WERI-Rb-1 (cell line): ENCODE results near the gene DIAPH3.

ENCODE experiments used
- DNase-seq: peaks from one replicate; pipeline ENCODE4 v3.0.0-alpha.2; 2020
- H3K27ac ChIP-seq: fragments of 250-450 bp; sonication (Bioruptor Pico); 2 replicates; pipeline ENCODE4 v1.5.1; 2020; ENCODE audit warnings: mild to moderate bottlenecking, moderate library complexity
- H3K27me3 ChIP-seq: fragments of 250-450 bp; sonication (Bioruptor Pico); 2 replicates; pipeline ENCODE4 v1.5.1; 2021; ENCODE audit warnings: mild to moderate bottlenecking, low read depth, moderate library complexity; ENCODE audit not compliant: insufficient read depth, severe bottlenecking
- H3K36me3 ChIP-seq: fragments of 250-450 bp; sonication (Bioruptor Pico); 2 replicates; pipeline ENCODE4 v1.5.1; 2020; ENCODE audit warnings: mild to moderate bottlenecking, moderate library complexity
- H3K4me3 ChIP-seq: 2 replicates; pipeline ENCODE4 v1.5.1; 2011; ENCODE audit warnings: low read depth, mild to moderate bottlenecking, control low read depth, low read length
- H3K9me3 ChIP-seq: fragments of 250-450 bp; sonication (Bioruptor Pico); 2 replicates; pipeline ENCODE4 v1.5.1; 2021; ENCODE audit warnings: mild to moderate bottlenecking, moderate library complexity; ENCODE audit not compliant: severe bottlenecking
- TF ChIP-seq, protein P1 (sequence below): IDR thresholded peaks from 2 replicates; pipeline ENCODE4 v1.5.1; 2011; ENCODE audit warnings: low read depth, mild to moderate bottlenecking, control low read depth, inconsistent platforms, low read length

DIAPH3 gene

DNA sequence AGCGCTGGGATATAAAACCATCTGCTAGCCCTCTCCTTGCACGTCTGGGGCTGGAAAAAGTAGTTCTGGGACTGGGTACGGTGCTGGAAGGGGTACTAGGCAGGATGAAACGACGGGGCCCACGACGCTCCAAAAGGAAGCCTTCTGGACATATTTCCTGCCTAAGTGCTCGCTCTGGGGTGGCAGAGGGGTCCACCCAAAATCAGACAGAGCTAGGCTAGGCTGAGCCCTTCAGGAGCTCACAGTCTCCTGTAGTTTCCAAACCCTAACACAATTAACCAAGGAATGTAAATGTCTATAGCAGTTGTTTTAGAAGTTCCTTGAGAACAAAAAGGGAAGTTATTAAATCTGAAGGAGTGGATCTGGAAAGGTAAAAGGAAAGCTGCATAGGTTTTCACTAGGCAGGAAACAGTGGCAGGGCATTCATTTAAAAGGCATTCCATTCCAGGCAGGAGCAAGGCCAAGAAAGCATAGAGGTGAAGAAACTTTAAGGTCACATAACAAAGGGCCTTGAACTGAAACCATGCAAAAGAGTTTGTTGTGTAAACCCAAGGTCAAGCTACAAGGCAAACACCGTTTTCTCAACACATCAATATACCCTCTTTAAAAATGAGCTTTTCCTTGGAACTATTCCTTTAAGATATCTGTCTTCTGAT is 634 bp upstream of the DIAPH3 start:
- H3K27me3 ChIP-seq, result no peaks in the 10 kb centered on the region
- no peaks in the 10 kb centered on the region for H3K36me3 ChIP-seq
- H3K9me3 ChIP-seq, result no peaks in the 10 kb centered on the region
- no peak for DNase-seq
- H3K4me3 ChIP-seq, result peak overlapping the region; percentile 61
- TF ChIP-seq, protein P1, sequence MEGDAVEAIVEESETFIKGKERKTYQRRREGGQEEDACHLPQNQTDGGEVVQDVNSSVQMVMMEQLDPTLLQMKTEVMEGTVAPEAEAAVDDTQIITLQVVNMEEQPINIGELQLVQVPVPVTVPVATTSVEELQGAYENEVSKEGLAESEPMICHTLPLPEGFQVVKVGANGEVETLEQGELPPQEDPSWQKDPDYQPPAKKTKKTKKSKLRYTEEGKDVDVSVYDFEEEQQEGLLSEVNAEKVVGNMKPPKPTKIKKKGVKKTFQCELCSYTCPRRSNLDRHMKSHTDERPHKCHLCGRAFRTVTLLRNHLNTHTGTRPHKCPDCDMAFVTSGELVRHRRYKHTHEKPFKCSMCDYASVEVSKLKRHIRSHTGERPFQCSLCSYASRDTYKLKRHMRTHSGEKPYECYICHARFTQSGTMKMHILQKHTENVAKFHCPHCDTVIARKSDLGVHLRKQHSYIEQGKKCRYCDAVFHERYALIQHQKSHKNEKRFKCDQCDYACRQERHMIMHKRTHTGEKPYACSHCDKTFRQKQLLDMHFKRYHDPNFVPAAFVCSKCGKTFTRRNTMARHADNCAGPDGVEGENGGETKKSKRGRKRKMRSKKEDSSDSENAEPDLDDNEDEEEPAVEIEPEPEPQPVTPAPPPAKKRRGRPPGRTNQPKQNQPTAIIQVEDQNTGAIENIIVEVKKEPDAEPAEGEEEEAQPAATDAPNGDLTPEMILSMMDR, result no peak
- peak overlapping the region; percentile 78 for H3K27ac ChIP-seq

DNA sequence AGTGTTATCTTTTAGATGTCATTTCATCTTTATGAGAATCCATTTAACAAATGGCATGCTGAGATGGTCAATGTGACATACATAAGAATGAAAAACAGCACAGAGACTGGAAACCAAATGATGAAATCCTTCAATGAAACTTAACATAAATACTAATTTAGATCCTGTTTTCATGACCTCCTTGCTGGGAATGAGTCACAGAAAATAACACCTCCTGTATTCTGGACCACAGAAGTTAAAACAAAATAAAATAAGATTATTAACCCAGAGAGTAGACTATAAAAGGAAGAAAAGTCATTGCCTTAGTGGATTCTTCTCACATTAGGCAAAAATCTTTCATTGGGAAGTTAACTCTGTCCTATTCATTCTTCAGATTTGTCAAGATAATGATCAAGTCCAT is 1.6 kb downstream of the DIAPH3 start:
- no peak for DNase-seq
- TF ChIP-seq, protein P1, result no peak
- Histone ChIP-seq H3K27ac (no peak overlapping the region), H3K27me3 (no peaks in the 10 kb centered on the region), H3K36me3 (no peaks in the 10 kb centered on the region), H3K4me3 (no peak overlapping the region), H3K9me3 (no peaks in the 10 kb centered on the region)

GRCh38 chr13:60158321-60158801 is 5.4 kb downstream of the DIAPH3 start:
- TF ChIP-seq, protein P1, result no peak
- Histone ChIP-seq H3K27me3 (no peaks in the 10 kb centered on the region), H3K27ac (no peak overlapping the region), H3K36me3 (no peaks in the 10 kb centered on the region), H3K9me3 (no peaks in the 10 kb centered on the region), H3K4me3 (no peak overlapping the region)
- DNase-seq, result peak; percentile 41

- Histone ChIP-seq H3K4me3 (no peak overlapping the region), H3K9me3 (no peaks in the 10 kb centered on the region), H3K27me3 (no peaks in the 10 kb centered on the region), H3K27ac (no peak overlapping the region), H3K36me3 (no peaks in the 10 kb centered on the region)
- no peak for DNase-seq
- TF ChIP-seq, protein P1, result no peak
Measured at GRCh38 chr13:60155978-60156377, 7.8 kb downstream of the DIAPH3 start.

DNA sequence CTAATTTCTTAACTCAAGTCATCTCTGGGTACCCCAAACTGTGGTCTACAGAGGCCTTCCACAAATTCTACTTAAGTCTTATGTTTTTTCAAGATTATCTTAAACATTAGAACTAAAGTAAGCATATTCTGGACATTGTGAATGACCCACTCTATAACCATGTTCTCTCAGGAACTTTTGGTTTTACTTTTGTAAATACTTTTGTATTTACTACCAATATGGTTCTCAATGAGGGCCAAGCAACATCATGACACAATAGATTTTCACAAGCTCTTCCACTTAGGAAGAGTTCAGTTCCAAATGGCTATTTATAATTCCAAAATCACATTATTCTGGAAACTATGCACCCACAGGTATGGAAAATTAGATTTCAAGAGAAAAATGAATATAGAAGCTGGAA is 10.8 kb downstream of the DIAPH3 start:
- no peaks in the 10 kb centered on the region for H3K36me3 ChIP-seq
- H3K4me3 ChIP-seq, result no peak overlapping the region
- no peak overlapping the region for H3K27ac ChIP-seq
- H3K9me3 ChIP-seq, result no peaks in the 10 kb centered on the region
- TF ChIP-seq, protein P1, result no peak
- H3K27me3 ChIP-seq, result no peaks in the 10 kb centered on the region
- no peak for DNase-seq

DNA sequence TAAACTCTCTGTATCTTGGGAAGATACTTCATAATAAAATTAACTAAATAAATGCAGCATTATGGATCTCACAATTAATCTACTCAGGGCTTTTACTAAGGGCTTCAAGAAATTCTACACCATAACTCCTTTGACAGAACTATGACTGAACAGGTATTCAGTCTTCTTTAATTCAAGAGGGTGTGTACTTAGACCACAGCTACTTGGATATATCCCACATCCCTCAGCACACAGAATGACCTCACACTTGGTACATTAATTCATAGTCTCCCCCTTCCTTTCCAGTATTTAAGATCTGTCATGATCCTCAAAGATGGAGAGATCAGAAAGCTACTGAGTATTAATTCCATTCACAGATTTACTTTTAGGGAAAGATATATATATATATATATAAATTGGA is 11.6 kb downstream of the DIAPH3 start:
- TF ChIP-seq, protein P1, result no peak
- no peaks in the 10 kb centered on the region for H3K36me3 ChIP-seq
- no peak for DNase-seq
- no peaks in the 10 kb centered on the region for H3K9me3 ChIP-seq
- H3K4me3 ChIP-seq, result no peak overlapping the region
- no peaks in the 10 kb centered on the region for H3K27me3 ChIP-seq
- H3K27ac ChIP-seq, result no peak overlapping the region
